Measurements from ENCODE around the gene SPOP. TPM values are rescaled to one million over a fixed set of nuclear protein-coding genes. Genes with fewer than 3 reads are reported as not detected.
"Not testable (repeated sequence)": the region's sequence is repeated elsewhere in the genome, so short reads cannot be mapped to it uniquely, and the experiment has no call there.

The SPOP gene
- polyA plus RNA-seq, 1 donor, result 53.1 TPM

DNA sequence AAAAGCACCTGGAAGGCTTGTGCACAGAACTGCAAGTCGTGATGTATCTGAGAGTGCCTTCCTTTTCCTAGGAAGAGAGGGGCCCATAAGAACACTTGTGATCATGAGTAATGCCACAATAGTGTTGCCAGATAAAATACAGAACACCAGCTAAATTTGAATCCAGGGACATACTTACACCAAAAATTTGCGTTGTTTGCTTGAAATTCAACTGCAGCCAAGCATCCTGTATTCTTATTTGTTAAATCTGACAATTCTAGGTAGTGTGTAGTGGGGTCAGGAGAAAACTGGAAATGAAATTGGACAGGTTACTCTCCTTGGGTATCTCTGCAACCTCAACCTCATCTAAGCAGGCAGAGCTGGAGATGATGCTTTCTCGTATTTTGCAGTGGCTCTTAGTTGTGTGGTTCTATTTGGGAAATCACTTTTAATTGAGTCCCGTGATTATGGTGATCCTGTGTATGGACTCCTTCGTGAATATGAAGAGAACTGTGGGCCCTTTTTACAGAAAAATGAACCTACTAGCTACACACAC lies 17.9 kb upstream of the SPOP start:
- no peak for DNase-seq

GRCh38 chr17:49694847-49695697 lies 17.2 kb upstream of the SPOP start:
- DNase-seq, result no peak

DNA sequence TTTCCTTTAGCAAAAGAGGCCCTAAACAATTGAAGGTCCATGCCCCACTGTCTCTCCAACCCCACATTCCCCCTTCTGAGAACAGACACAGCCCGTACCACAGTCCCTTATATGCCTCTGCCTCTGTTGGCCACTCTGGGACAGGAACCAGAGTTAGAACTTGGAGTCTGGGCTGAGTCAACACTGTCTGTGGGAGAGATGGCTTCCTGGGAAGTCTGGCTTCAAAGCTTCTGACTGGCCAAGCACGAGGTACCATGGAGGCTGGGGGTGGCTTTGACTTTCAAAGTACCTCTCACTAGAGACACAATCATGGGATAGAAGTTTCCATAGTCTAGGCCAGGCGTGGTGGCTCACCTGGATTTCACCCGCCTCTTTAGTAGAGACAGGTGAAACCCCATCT lies 14.9 kb upstream of the SPOP start:
- DNase-seq, result no peak

GRCh38 chr17:49691677-49692191 lies 13.8 kb upstream of the SPOP start:
- no peak for DNase-seq

DNA sequence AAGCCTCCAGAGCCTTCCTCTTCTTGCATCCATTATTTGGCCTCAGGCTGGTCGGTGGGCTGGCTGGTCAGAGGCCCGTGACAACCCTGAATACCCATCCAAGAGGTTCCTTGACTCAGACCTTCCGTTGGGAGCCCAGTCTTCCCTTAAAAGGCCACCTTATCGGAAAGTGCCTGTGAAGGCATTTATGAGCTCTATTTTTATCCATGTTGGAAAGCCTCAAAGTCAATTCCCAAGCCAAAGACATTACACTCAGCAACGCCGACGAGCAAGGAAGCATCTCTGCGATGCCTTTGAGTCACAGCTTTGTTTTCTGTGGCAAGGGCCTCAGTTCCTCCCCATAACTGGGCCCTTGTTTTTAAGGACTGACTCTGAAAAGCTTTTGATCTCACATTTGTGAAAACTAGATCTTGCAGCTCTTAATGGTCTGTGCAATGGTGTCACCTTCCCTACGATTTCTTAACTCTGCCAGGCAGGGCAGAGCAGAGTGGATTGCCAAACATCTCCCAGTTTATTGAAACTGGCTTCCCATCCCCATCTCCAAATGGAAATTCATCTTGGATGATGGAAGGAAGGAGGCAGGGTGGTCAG lies 13.3 kb upstream of the SPOP start:
- DNase-seq, result peak; percentile 48

DNA sequence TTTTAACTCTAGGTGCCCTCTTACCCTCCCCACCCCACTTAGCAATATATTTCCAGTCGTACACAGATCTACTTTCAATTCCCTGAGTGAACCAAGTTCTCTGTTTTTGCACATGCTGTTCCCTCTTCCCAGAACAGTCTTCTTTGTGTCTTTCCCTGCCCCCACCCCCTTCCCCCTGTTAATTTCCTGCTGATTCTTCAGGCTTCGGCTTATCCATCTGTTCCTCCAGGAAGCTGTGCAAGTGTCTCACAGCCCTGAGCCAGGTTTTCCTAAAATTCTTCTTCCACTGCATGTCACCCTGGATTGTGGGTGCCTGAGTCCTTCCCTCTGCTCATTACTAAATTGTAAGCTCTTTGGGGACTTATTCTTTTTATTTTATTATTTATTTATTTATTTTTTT lies 12.4 kb upstream of the SPOP start:
- no peak for DNase-seq

DNA sequence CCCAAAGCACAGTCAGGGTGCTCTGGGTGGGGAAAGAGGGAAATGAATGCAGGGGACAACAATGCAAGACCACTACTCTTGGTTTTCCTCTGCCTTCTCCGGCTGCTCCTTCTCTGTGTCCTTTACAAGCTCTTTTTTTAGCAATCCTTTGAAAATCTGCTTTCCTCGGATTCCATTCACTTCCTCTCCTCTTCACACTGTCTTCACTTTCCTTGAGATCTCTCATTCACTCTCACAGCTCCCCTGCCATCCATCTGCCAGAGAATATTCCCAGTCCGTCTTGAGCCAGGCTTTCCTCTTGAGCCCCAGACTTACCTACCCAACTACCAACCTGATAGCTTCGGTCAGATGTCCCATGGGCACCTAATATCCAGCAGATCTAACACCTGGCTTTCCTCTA lies 11.0 kb upstream of the SPOP start:
- no peak for DNase-seq

- no peak for DNase-seq
These were observed 10.1 kb upstream of the SPOP start for GRCh38 chr17:49687878-49688491.

DNA sequence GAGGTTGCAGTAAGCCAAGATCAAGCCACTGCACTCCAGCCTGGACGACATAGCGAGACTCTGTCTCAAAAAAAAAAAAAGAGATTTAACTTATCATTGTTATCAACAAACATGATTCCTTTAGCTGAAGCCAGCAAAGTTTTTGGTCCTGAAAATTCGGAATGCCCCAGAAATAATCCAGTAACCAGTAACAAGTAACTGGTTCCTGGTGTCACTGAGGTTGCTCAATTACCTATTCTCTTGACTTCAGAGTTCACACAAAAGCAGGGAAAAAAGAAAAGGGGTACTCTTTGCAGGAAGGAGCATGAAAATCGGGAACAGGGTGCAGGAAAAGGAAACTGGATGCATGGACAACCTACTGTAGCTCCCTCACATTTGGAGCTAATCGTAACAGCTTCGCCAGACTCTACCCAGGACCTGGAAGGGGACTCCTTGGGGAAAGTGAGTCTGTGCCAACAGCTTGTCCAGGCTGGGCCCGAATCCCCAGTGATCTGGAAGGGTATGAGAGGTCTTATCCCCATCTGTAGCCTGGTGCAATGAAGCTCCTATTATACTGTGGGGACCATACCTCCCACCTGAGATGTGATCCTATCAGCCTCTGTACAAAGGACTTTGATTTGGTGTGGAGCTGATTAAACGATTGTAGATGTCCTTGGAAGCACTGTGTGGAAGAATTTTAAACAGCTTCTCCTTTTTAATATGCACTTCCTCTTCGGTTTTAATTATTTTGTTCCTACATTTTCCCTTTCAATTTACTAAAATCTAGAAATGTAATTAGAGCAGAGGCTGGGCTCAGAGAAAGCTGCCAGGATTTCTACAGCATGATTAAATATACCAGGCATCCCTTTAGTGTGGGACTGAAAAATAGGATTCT lies 3.4 kb upstream of the SPOP start:
- DNase-seq, result no peak

GRCh38 chr17:49680314-49680713 lies 2.4 kb upstream of the SPOP start:
- DNase-seq, result no peak

DNA sequence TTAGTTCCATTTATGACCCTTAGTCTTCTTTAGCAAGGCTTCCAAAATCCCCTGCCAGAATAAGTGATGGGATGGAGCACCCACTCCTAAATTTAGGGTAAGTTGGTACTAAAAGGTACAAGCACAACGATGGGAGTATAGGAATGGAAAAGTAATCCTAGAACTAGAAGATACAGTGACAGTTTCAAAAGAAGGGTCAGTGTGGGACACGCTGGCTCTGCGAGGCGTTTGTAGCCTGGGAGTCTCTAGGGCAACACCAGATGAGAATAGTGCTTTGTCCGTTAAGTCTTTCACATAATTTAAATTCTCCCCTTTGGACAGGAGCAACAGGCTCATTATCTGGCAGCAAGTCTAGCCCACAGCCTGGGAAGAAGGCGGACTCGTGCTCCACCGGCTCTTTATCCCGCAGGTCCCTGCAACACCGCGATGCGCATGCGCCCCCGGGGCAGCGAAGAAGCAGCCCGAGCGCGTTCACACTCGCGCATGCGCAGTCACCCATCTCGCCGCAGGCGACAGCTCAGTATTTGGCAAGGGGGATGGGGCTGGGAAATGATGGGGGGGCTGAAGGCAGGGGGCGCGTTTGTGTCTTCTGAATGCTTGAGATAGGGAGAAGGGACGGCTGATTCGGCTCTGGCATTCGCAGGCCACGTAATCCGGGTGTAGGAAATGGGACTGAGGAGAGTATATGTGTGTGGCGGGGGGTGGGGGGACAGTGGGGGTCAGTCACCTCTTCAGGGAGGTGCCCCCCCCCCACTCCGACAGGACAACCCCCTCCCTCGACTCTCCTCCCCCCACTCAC lies 564 bp downstream of the SPOP start:
- DNase-seq, result peak; percentile 97

GRCh38 chr17:49676276-49676868 lies 1.5 kb downstream of the SPOP start:
- no peak for DNase-seq

DNA sequence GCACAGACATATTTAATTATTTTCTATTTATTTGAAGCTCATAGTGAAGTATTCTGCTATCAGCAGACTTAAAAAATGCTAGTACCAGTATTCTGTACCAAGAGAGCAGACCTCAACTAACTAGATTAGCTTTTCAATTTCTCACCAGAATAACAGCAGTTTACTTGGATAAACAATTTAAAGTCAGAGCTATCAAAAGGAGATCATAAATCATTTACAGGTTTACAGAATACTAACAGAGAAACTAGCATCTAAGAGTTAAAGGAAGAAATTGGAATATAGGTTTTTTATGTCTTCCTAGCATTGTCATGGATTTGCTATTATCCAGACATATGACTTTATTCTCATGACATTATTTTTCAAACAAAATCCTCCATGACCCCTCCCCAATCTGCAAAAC lies 3.4 kb downstream of the SPOP start:
- DNase-seq, result no peak

DNA sequence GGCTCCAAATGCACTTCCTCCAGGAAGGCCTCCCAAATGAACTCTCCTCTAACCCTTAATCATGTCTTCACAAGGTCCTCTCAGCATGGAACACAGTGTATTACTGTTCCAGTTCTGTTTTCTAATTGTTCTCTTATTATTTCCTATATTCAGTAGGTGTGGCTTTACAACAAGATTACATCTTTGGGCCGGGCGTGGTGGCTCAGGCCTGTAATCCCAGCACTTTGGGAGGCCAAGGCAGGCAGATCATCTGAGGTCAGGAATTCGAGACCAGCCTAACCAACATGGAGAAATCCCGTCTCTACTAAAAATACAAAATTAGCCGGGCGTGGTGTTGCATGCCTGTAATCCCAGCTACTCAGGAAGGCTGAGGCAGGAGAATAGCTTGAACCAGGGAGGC lies 4.2 kb downstream of the SPOP start:
- DNase-seq, result not testable (repeated sequence)

GRCh38 chr17:49670641-49671040 lies 7.3 kb downstream of the SPOP start:
- DNase-seq, result no peak

GRCh38 chr17:49670002-49670401 lies 7.9 kb downstream of the SPOP start:
- no peak for DNase-seq

- DNase-seq, result no peak
These were observed 10.0 kb downstream of the SPOP start for GRCh38 chr17:49667854-49668253.

GRCh38 chr17:49664706-49665211 lies 13.1 kb downstream of the SPOP start:
- DNase-seq, result no peak

GRCh38 chr17:49659661-49660382 lies 18.1 kb downstream of the SPOP start:
- no peak for DNase-seq

DNA sequence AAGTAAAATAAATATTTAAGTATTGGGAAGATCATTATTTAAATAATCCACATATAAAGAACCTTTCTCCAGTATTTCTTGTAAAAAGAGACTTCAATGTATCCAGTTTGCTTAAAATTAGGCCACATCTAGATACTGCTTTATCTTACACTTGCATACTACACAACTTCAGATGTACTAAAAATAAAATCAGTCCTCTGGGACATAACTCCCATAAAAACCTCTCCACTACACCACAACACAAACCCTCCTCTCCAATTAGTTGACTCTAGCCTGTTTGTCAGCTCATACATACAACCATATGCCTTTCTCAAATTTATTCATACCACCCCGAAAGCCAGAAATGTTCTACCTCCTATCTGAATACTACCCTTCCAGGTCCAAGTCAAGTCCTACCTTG lies 21.6 kb downstream of the SPOP start:
- no peak for DNase-seq

Data from hindlimb muscle (tissue), 1 donor.